ENCODE measurements around the gene KLF4.
"Not testable (repeated sequence)": the region's sequence is repeated elsewhere in the genome, so short reads cannot be mapped to it uniquely, and the experiment has no call there.

KLF4 gene

GRCh38 chr9:107489687-107490605 is at the start of gene KLF4:
KLF4 (minus strand) TSS chr9:107489769; CDS start chr9:107489172, 597 bp downstream.
- DNase-seq = peak; percentile 12

- DNase-seq = no peak
Observed at GRCh38 chr9:107536462-107536861, 46.9 kb upstream of the KLF4 start.

GRCh38 chr9:107534510-107535078 is 45.0 kb upstream of the KLF4 start:
- no peak for DNase-seq

DNA sequence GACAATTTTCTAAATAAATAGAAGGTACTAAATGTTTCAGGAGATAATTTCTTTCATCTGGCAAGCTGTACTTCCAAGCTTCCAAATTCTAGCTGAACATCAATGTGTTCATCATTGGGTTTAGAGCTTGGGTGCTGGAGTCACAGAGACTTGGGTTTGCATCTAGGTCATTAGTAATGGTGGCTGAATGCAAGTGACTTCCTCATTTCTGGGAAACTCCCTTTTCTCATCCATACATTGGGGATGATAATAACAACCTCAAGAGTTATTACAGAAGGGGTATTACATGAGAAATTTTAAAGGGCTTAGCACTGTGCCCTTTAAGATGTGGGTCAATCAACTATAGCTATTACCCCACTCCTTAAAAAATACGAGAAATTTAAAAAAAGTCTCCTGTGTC is 41.1 kb upstream of the KLF4 start:
- no peak for DNase-seq

- DNase-seq = no peak
Observed at GRCh38 chr9:107528686-107529085, 39.1 kb upstream of the KLF4 start.

DNA sequence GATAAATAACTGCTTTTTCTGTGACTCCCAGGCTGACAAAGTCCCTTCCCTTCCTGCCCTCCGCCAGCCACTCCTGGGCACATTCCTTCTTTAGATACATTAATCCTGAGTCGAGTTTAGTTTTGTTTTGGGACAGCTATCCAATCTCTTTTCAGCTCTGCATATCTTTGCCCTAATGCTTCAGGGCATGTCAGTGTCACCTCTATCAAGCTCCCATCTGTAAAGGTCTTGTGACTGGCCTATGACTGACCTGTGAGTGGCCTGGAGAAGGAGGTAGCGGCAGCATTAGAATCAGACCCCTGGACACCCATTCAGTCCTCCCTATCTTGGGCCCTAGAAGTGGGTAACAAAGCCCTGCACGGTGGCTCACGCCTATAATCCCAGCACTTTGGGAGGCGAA is 34.0 kb upstream of the KLF4 start:
- no peak for DNase-seq

DNA sequence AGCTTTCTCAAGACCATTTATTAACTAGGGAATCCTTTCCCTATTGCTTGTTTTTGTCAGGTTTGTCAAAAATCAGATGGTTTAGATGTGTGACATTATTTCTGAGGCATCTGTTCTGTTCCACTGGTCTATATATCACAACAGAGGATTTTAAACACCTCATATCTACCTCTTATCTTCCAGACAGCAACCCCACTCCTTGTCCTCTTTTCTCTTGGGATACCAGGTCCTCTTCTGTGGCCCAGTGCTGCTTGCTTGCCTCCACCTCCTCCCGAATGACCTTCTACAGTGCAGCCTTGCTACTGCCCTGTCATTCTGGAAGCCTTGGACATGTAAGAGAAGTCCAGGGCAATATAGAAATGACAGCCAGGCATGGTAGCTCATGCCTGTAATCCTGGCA is 30.6 kb upstream of the KLF4 start:
- DNase-seq = no peak

- DNase-seq = no peak
Observed at GRCh38 chr9:107518037-107518807, 28.7 kb upstream of the KLF4 start.

- DNase-seq = no peak
Observed at GRCh38 chr9:107513464-107514100, 24.0 kb upstream of the KLF4 start.

DNA sequence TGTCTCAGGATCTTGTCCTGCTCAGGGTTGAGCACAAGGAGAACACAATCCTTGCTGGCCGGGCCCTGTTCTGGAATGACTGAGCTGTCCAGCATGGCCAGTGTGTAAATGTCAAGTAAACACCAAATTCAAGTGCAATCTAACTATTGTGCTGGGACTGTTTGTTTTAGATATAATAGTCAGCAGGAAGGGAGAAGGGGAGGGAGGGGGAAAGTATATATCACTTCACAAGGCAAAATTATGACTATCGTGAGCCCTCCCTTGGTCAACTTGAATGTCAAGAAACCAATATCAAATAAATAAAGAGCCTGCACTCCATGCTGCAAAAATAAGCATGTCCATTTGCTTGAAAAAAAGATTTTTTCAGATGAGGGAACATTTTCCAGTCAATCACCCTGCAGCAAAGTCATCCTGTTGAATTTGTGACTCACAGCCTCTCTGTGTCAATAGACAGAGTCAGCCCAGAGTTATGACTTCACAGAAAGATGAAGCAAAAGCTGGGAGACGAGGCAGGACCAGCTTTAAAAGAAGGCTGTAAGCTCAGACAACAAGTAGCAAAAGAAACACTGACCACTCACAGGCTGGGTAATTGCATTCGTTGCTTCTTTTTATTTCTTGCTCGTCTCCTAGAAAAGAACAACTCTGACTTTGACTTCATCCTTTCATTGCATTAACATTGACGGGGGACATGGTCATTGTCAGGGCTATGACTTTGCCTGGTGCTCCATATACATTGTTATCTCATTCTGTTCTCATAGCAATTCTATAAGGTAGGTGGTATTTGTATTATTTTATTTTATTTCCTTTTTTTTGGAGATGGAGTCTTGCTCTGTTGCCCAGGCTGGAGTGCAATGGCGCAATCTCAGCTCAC is 15.3 kb upstream of the KLF4 start:
- DNase-seq = no peak

DNA sequence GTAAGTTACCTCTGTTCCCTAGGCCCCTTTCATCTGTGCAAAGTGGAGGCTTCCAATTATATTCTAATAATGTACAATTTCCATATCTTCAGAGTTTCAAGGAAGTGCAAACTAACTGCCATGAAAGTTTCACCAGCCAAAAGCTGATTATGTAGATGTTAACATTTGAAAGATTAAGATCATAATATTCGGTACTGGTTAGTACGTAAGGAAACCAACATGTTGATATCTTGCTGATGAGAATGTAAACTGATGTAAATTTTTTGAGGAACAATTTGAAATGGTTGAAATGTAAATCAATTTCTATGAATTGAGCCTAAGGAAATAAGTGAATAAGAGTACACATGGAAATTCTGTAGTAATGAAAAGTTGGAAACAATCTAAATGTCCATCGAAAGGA is 12.9 kb upstream of the KLF4 start:
- no peak for DNase-seq

- not testable (repeated sequence) for DNase-seq
Observed at GRCh38 chr9:107500421-107501200, 11.0 kb upstream of the KLF4 start.

DNA sequence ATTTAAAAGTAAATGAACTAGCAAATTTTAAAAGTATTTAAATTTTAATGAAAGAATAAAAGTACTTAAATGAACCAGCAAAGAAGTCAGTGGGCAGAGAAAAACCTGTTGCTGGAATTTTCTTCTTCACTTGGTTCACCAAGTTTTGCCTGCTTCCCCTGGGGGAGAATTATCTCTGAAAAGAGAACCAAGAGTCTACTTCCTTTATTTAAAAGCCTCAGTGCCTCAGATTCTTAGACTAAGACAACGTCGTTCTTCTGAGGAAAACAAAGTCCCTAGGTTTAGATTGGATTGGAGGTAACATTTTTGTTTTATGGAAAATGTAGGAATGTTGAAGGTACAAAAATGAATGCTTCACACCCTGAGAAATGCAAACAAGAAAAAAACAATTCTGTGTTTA is 7.4 kb upstream of the KLF4 start:
- DNase-seq = no peak

GRCh38 chr9:107492381-107492970 is 2.9 kb upstream of the KLF4 start:
- no peak for DNase-seq

DNA sequence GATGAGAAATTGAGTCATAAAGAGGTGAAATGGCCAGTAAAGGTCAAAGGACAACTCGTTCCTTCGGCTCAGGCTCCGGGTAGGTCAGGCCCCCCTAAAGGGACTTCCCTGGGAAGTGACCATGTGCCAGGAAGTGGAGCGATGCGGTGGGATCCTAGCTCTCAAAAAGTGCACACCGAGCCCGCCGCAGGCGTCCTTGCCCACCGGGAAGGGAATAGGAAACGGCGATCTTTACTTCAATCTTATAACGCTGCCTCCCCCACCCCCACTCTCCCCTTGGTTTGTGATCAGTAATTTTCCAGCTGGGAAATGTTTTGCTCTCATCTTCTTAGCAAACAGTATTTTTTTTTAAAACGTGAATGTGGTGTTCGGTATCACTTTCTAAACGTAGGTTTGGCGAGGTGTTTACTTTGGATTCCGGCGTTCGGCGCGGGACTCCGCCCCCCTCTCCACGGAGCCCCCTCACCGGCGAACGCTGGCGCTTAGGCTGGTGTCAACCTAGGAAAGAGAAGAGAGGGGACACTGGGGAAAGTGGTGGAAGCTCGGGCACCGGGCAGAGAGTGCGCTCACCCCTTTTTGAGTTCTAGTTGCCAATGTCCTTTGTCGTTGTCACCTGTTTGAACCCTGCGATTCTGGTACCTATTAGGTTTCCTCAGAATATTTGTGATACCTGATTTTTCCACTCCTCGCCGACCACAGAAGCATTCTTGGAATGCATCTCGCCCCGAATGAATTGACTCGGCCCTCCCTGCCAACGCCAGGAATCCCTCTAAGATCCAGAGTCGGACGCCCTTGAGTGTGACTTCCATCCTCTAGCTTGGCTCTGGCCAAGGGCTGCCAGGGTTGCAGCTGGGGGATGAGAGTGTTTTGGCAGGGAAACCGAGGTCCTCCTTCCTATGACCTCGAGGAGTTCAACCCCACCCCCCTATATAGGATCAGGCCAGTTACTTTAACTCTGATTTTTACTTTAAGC is 1.8 kb upstream of the KLF4 start:
- DNase-seq = no peak

- not testable (repeated sequence) for DNase-seq
Observed at GRCh38 chr9:107490606-107490970, 1.0 kb upstream of the KLF4 start.

- DNase-seq = no peak
Observed at GRCh38 chr9:107489144-107489673, 360 bp downstream of the KLF4 start.

DNA sequence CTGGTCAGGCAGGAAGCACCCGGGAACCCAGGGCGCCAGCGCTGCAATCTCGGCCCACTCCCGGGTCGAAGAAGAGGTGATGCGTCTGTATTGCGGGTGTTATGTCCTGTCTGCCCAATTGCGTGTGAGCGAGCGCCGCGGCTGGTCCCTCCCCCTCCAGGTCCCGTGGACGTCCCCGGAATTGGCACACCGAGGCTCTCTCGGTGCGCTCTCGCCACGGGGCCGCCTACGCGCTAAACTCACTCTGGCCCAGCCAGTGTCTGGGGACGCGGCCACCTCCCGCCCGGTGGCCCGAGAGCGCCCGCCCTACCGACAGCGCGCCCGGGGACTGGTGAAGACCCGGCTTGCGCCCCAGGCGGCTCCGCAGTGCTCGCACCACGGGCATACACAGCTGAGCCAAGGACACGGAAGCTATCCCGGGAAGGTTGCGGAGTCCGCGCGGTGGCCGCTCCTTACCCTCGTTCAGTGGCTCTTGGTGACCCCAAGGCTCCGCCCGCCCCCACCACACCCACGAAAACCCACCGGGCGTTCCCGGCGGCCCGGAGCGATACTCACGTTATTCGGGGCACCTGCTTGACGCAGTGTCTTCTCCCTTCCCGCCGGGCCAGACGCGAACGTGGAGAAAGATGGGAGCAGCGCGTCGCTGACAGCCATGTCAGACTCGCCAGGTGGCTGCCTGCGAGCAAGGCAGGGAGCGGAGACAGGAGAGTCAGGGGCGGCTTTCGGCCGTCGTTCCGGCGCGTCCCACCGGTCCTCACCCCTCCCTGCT is 1.0 kb downstream of the KLF4 start:
- no peak for DNase-seq
